Heart right ventricle (tissue), 16 donors: ENCODE measurements around the gene SLC35B1. TPM values are rescaled to one million over a fixed set of nuclear protein-coding genes. Genes with fewer than 3 reads are reported as not detected.

ENCODE experiments used
- ATAC-seq, 8 donors: fragments of 200-7000 bp; cut with Tn5 transposase; one replicate each; pipeline ENCODE4 v1.9.1; 2020; ENCODE audit warnings: mild to moderate bottlenecking in 8 of 8, moderate library complexity in 8 of 8, moderate number of reproducible peaks in 1 of 8
- DNase-seq, 2 donors: peaks; one replicate each; pipeline ENCODE4 v3.0.0-alpha.2; 2020
- H3K27ac ChIP-seq, 10 donors: fragments of 200-600 bp; sonication (generic) in 2 of 10; one replicate each; pipeline versions ENCODE4 v1.5.0 to v1.8.0; 2020 to 2022; ENCODE audit warnings: mild to moderate bottlenecking in 3 of 10
- H3K27me3 ChIP-seq, 7 donors: fragments of 200-600 bp; one replicate each; pipeline ENCODE4 v1.8.0; 2021 to 2022; ENCODE audit warnings: mild to moderate bottlenecking in 2 of 7
- H3K36me3 ChIP-seq, 9 donors: fragments of 200-600 bp; sonication (generic) in 1 of 9; one replicate each; pipeline versions ENCODE4 v1.5.0 to v1.8.0; 2020 to 2022; ENCODE audit warnings: mild to moderate bottlenecking in 2 of 9
- H3K4me1 ChIP-seq, 9 donors: fragments of 200-600 bp; sonication (generic) in 1 of 9; one replicate each; pipeline versions ENCODE4 v1.5.0 to v1.8.0; 2020 to 2022; ENCODE audit warnings: mild to moderate bottlenecking in 4 of 9
- H3K4me3 ChIP-seq, 10 donors: fragments of 200-600 bp; sonication (generic) in 2 of 10; one replicate each; pipeline versions ENCODE4 v1.5.0 to v1.8.0; 2020 to 2022; ENCODE audit warnings: mild to moderate bottlenecking in 7 of 10, moderate library complexity in 2 of 10
- H3K9me3 ChIP-seq, 11 donors: fragments of 200-600 bp in 10 of 11; sonication (generic) in 2 of 11; one replicate each; pipeline versions ENCODE4 v1.5.0 to v1.8.0; 2013 to 2022; ENCODE audit warnings: mild to moderate bottlenecking in 2 of 11, control low read depth in 1 of 11, moderate library complexity in 1 of 11
- CTCF ChIP-seq, 9 donors: fragments of 200-600 bp; sonication (generic) in 2 of 9; IDR thresholded peaks; one replicate each; pipeline versions ENCODE4 v1.5.0 to v1.8.0; 2021 to 2022; ENCODE audit warnings: antibody characterized with exemption in 9 of 9, mild to moderate bottlenecking in 5 of 9, moderate library complexity in 1 of 9
- WGBS, 2 donors: extraction: QIAGEN DNeasy Blood & Tissue Kit; methylation state at CpG; one replicate each; pipeline ENCODE4 v1.1.7; 2013; ENCODE audit warnings: inconsistent platforms in 1 of 2; 5-methylcytosine and 5-hydroxymethylcytosine counted together
- intact Hi-C, 10 donors: fragments of 100-400 bp; cut with DNase I; formaldehyde crosslinking; loops; one replicate each; pipeline versions ENCODE4 v1.11.1 to v1.14.2; 2022
- polyA plus RNA-seq, 2 donors: library from polyadenylated mRNA; stranded (reverse); fragments of 200-250 nt; gene quantifications; one replicate each; pipeline ENCODE4 v1.2.3, GENCODE V29; 2013
- total RNA-seq, 10 donors: library from RNA; stranded (reverse); fragmentation: NEBNext Ultra II Directional in 3 of 10; extraction: Animal tissue kit (Norgen Biotek cat#: 25700) in 3 of 10; gene quantifications; one replicate each; pipeline versions ENCODE4 v1.2.1 to v1.2.4, GENCODE V29; 2021 to 2023
- donor health status: Arrhythmogenic right ventricular cardiomyopathy.
- donor health status: ischemic (EF 13 %, LVEDD 7.1; RV severe dilation, severe dysfunction).
- donor health status: healthy with polysubstance abuse.
- donor health status: DM: no; HTN: yes; CAD: no.
- donor health status: DM: no; HTN: no; CAD: no.
- donor health status: ischemic (EF 25% LVEDD 6.9; RV normal size, moderate dysfunction).
- donor health status: ischemic (EF 25% LVEDD 5.7; RV mildly dilated, moderate dysfunction).
- donor health status: healthy.
- donor health status: DM: yes; HTN: yes; CAD: no.
- donor health status: Ischemic cardiomyopathy.
- donor health status: ischemic (EF 35%, LVEDD 5.7; RV mildly dilated, moderate dysfunction).
- donor health status: nonischemic (EF 11% LVEDD 7.7; RV severe dilation, severe dysfunction).
- donor health status: DM: yes; HTN: yes; CAD: no.
- donor health status: PGD.
- donor health status: ischemic (EF 29% LVEDD 5.4; RV normal size, mild dysfunction).
- donor health status: nonischemic (EF 23%, LVEDD 6.1; RV moderate dilation, normal function).

SLC35B1 gene
- total and polyA plus RNA-seq, 12 donors = 60.5 to 146 (median 69.9) TPM

- 66 to 80% methylated on average over 5 of the region's 5 CpGs for WGBS, 2 donors
- intact Hi-C loops = loop anchor here in 2 of 10 donors (5.0 kb wide), 1 partner anchor 46 kb away; no protein-coding TSS in a partner anchor
- H3K4me1 ChIP-seq = peaks cover 21 to 81% (median 62%) of the 10 kb centered on the region in 9 donors
These were observed 23.1 kb upstream of the SLC35B1 start for GRCh38 chr17:49730785-49731434.

GRCh38 chr17:49730078-49730784 lies 22.5 kb upstream of the SLC35B1 start:
- DNase-seq (peak; percentile 81 to 93), ATAC-seq (peak; percentile 95 to 98 (median 96))
- H3K4me3 ChIP-seq = peak overlapping the region in 1 of 10 donors; percentile 1
- peaks cover 0 to 4% (median 0%) of the 10 kb centered on the region in 11 donors for H3K9me3 ChIP-seq
- 10 to 18% methylated on average over 4 of the region's 4 CpGs for WGBS, 2 donors
- intact Hi-C loops = loop anchor here in 2 of 10 donors (5.0 kb wide), 1 partner anchor 47 kb away; no protein-coding TSS in a partner anchor
- TF ChIP-seq CTCF (IDR thresholded peaks at IDR 0.05) = no peak
- no peaks in the 10 kb centered on the region for H3K27me3 ChIP-seq
- peaks cover 0 to 12% (median 0%) of the 10 kb centered on the region in 9 donors for H3K36me3 ChIP-seq
- H3K4me1 ChIP-seq = peaks cover 21 to 82% (median 62%) of the 10 kb centered on the region in 9 donors
- H3K27ac ChIP-seq = peak overlapping the region; percentile 49 to 91 (median 78)

More at GRCh38 chr17:49730785-49731434, 23.1 kb upstream of the SLC35B1 start:
- no peak for TF ChIP-seq CTCF (IDR thresholded peaks at IDR 0.05)
- H3K36me3 ChIP-seq = peaks cover 0 to 7% (median 0%) of the 10 kb centered on the region in 9 donors
- no peak for DNase-seq
- H3K4me3 ChIP-seq = peak overlapping the region in 1 of 10 donors; percentile 1
- H3K27me3 ChIP-seq = no peaks in the 10 kb centered on the region
- peak overlapping the region; percentile 8 to 91 (median 78) for H3K27ac ChIP-seq
- peaks cover 0 to under 1% (median 0%) of the 10 kb centered on the region in 11 donors for H3K9me3 ChIP-seq
- ATAC-seq = no peak

GRCh38 chr17:49729069-49729468 lies 21.3 kb upstream of the SLC35B1 start:
- intact Hi-C loops = loop anchor here in 3 of 10 donors (5.0 to 10.0 kb wide), 3 partner anchors 33 to 266 kb away; partner anchors contain the start of genes DLX3 (in 1 of the 3) and FAM117A (in 1 of the 3)
- ATAC-seq = peak in 6 of 8 donors; percentile 9 to 58 (median 33)

More at GRCh38 chr17:49729069-49729468, 21.3 kb upstream of the SLC35B1 start:
- H3K9me3 ChIP-seq = peaks cover 0 to 4% (median 0%) of the 10 kb centered on the region in 11 donors
- H3K4me1 ChIP-seq = peaks cover 23 to 93% (median 68%) of the 10 kb centered on the region in 9 donors
- DNase-seq = no peak
- no peak overlapping the region for H3K4me3 ChIP-seq
- WGBS, 2 donors = 57 to 71% methylated on average over 3 of the region's 3 CpGs
- H3K36me3 ChIP-seq = peaks cover 0 to 12% (median 0%) of the 10 kb centered on the region in 9 donors
- no peak for TF ChIP-seq CTCF (IDR thresholded peaks at IDR 0.05)
- H3K27me3 ChIP-seq = no peaks in the 10 kb centered on the region
- peak overlapping the region in 8 of 10 donors; percentile 31 to 91 (median 80) for H3K27ac ChIP-seq
